ENCODE results near the gene ADAMTS16. TPM values are rescaled to one million over a fixed set of nuclear protein-coding genes. Genes with fewer than 3 reads are reported as not detected.

Gene ADAMTS16
- total and polyA plus RNA-seq, 2 donors (not counting 3 experiments of a cell fraction or from before 2014, with no cell fraction given) = not detected

DNA sequence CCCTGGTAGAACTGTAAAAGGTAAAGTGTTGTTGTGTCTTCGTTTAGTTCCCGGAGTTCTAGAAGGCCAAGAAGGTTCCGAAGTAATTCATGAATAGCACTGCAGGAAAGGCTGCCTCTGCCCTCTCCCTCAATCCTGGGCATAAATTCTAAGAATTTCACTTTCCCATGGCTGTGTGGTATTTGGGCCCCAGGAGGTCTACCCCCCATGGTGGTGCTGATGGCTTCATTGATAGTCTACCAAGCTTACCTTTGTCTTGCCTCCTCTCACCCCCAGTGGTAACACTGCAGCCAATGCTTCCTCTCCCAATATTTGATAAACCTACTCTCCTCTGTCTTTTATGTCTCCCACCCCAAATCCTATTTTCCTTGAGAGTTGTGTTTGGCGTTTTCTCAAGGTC is 39.5 kb downstream of the ADAMTS16 start:
- H3K9me3 ChIP-seq (replicated peaks; ENCODE audit: control insufficient read depth, insufficient read depth, low read length) = peaks cover 9% of the 10 kb centered on the region
- no peaks in the 10 kb centered on the region for H3K79me2 ChIP-seq (ENCODE audit: control insufficient read depth, insufficient read depth, low read length)
- no peaks in the 10 kb centered on the region for H3K4me1 ChIP-seq (ENCODE audit: control insufficient read depth, extremely low read depth, insufficient read depth, low read length)
- no peak overlapping the region for H3K9ac ChIP-seq (replicated peaks; ENCODE audit: extremely low read depth, insufficient read depth, low read length)
- no peaks in the 10 kb centered on the region for H3K9me1 ChIP-seq (replicated peaks; ENCODE audit: control insufficient read depth, extremely low read depth, insufficient read depth, low read length)
- H2AFZ ChIP-seq (ENCODE audit: low read depth, low read length) = no peak overlapping the region
- H3K27me3 ChIP-seq (ENCODE audit: control insufficient read depth in 2 of 2, insufficient read depth in 2 of 2, low read length in 2 of 2) = no peaks in the 10 kb centered on the region
- TF ChIP-seq EZH2 (IDR thresholded peaks at IDR 0.05; ENCODE audit: borderline replicate concordance, low read depth, low read length, severe bottlenecking) (no peak), MYC (IDR thresholded peaks at IDR 0.05; ENCODE audit: low read depth, low read length) (no peak), FOS (IDR thresholded peaks at IDR 0.05; ENCODE audit: borderline replicate concordance, insufficient read depth, low read length) (no peak), POLR2A (IDR thresholded peaks at IDR 0.05; ENCODE audit: low read depth, low read length) (no peak), POLR2AphosphoS5 (IDR thresholded peaks at IDR 0.05; ENCODE audit: insufficient read depth, low read depth, low read length) (no peak), GATA2 (IDR thresholded peaks at IDR 0.05; ENCODE audit: insufficient read depth, insufficient read length, low read depth, low read length) (no peak), JUN (IDR thresholded peaks at IDR 0.05; ENCODE audit: borderline replicate concordance, insufficient read depth, insufficient read length, low read depth) (no peak)
- TF ChIP-seq, protein P1, sequence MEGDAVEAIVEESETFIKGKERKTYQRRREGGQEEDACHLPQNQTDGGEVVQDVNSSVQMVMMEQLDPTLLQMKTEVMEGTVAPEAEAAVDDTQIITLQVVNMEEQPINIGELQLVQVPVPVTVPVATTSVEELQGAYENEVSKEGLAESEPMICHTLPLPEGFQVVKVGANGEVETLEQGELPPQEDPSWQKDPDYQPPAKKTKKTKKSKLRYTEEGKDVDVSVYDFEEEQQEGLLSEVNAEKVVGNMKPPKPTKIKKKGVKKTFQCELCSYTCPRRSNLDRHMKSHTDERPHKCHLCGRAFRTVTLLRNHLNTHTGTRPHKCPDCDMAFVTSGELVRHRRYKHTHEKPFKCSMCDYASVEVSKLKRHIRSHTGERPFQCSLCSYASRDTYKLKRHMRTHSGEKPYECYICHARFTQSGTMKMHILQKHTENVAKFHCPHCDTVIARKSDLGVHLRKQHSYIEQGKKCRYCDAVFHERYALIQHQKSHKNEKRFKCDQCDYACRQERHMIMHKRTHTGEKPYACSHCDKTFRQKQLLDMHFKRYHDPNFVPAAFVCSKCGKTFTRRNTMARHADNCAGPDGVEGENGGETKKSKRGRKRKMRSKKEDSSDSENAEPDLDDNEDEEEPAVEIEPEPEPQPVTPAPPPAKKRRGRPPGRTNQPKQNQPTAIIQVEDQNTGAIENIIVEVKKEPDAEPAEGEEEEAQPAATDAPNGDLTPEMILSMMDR (IDR thresholded peaks at IDR 0.05; ENCODE audit: extremely low read depth in 1 of 2, insufficient read depth in 1 of 2, low read depth in 1 of 2, low read length in 2 of 2) = no peak
- TF ChIP-seq, protein P2, sequence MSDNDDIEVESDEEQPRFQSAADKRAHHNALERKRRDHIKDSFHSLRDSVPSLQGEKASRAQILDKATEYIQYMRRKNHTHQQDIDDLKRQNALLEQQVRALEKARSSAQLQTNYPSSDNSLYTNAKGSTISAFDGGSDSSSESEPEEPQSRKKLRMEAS (IDR thresholded peaks at IDR 0.05; ENCODE audit: insufficient read depth, insufficient read length) = no peak
- dilution Hi-C loops (cut with MboI; ENCODE audit: extremely low pct_ligation_motif_present, low sequenced_read_pairs) = no loop called here
- CTCF ChIA-PET = no interaction called here
- no peaks in the 10 kb centered on the region for H4K20me1 ChIP-seq (replicated peaks; ENCODE audit: control insufficient read depth, extremely low read depth, insufficient read depth, low read length)
- H3K36me3 ChIP-seq (ENCODE audit: control insufficient read depth in 2 of 2, extremely low read depth in 1 of 2, insufficient read depth in 2 of 2, low read length in 2 of 2) = no peaks in the 10 kb centered on the region
- H3K4me3 ChIP-seq (replicated peaks in 1 of 3; ENCODE audit: insufficient read depth in 1 of 3, low read depth in 1 of 3, low read length in 3 of 3) = no peak overlapping the region
- no peak for DNase-seq (ENCODE audit: low read depth, low spot score)
- intact Hi-C loops (cut with micrococcal nuclease) = no loop called here
- FAIRE-seq = no peak
- POLR2A ChIA-PET = no interaction called here
- no TSS peak for BruUV-seq (replicated peaks)
- no peak overlapping the region for H3K4me2 ChIP-seq (ENCODE audit: insufficient read depth, low read length)
- no peak overlapping the region for H3K27ac ChIP-seq (ENCODE audit: insufficient read depth, low read depth, low read length)

All from endothelial cell of umbilical vein (primary cell).